ENCODE measurements around the gene HOXA3. TPM values are rescaled to one million over a fixed set of nuclear protein-coding genes. Genes with fewer than 3 reads are reported as not detected.

The HOXA3 gene
- total and polyA plus RNA-seq, 2 of the 8 experiments (the other 6 are each of a cell fraction or from before 2014, with no cell fraction given): not detected

GRCh38 chr7:27192546-27193334 is 40.4 kb upstream of the HOXA3 start:
- no peak for TF ChIP-seq YY1 (IDR thresholded peaks at IDR 0.05; ENCODE audit: low read depth, low read length)
- peak; percentile 24 for TF ChIP-seq SUZ12 (IDR thresholded peaks at IDR 0.05; ENCODE audit: low read length)
- TF ChIP-seq, protein P1, sequence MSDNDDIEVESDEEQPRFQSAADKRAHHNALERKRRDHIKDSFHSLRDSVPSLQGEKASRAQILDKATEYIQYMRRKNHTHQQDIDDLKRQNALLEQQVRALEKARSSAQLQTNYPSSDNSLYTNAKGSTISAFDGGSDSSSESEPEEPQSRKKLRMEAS (IDR thresholded peaks at IDR 0.05): 0 out of 2 replicates have a peak, but pooled peaks have one; percentile 18
- TF ChIP-seq E2F6 (IDR thresholded peaks at IDR 0.05): 0 out of 2 replicates have a peak, but pooled peaks have one; percentile 9
- peak; percentile 90 for TF ChIP-seq EZH2 (IDR thresholded peaks at IDR 0.05; ENCODE audit: low read depth, low read length, severe bottlenecking)
- no peak for TF ChIP-seq TEAD4 (IDR thresholded peaks at IDR 0.05; ENCODE audit: low read depth, low read length)
- no peak overlapping the region for H2BK12ac ChIP-seq (ENCODE audit: low read depth, low read length)
- H3K4me1 ChIP-seq (replicated peaks in 1 of 4; ENCODE audit: control insufficient read depth in 3 of 4, insufficient read depth in 4 of 4, low read length in 3 of 4): peaks cover 0 to 17% (median 12%) of the 10 kb centered on the region in 4 experiments; a peak in 5 of 7 replicates
- H3K27ac ChIP-seq (ENCODE audit: low read depth, low read length): no peak overlapping the region
- no peak overlapping the region for H3K18ac ChIP-seq (ENCODE audit: extremely low read depth, low read length)
- H3K23ac ChIP-seq (ENCODE audit: insufficient read length): no peak overlapping the region
- ChIA-PET CTCF (ENCODE audit: partially characterized antibody) (interaction anchor here (1.1 to 9.1 kb wide), 2 partner anchors 12 to 17 kb away, joined by 3 to 64 read pairs; no protein-coding TSS in a partner anchor), POLR2A (ENCODE audit: partially characterized antibody) (interaction anchor here (1.1 kb wide), 1 partner anchor 17 kb away, joined by 3 read pairs; no protein-coding TSS in a partner anchor)
- H3K36me3 ChIP-seq (ENCODE audit: control insufficient read depth in 2 of 4, insufficient read depth in 4 of 4, low read length in 3 of 4): peaks cover 0 to 11% (median 0%) of the 10 kb centered on the region in 4 experiments; a peak in 1 of 8 replicates
- H4K5ac ChIP-seq (ENCODE audit: insufficient read length, low read depth, low read length): no peak overlapping the region
- H2BK15ac ChIP-seq (ENCODE audit: low read length): no peak overlapping the region
- H3K27me3 ChIP-seq (replicated peaks in 1 of 4; ENCODE audit: control insufficient read depth in 3 of 4, extremely low read depth in 1 of 4, insufficient read depth in 3 of 4, low read length in 3 of 4): peaks cover 83 to 100% (median 95%) of the 10 kb centered on the region in 4 experiments
- H4K8ac ChIP-seq (ENCODE audit: extremely low read depth, insufficient read depth, low read length): peak overlapping the region; percentile 68; the same call in 1 of the 2 replicates
- H3K9me3 ChIP-seq (ENCODE audit: insufficient read depth in 2 of 2, low read depth in 1 of 2, low read length in 1 of 2): peaks cover 0 to 3% of the 10 kb centered on the region in 2 experiments; a peak in 1 of 4 replicates
- H3K14ac ChIP-seq (ENCODE audit: insufficient read length): no peak overlapping the region
- H3K4me3 ChIP-seq (ENCODE audit: extremely low read depth in 1 of 4, insufficient read depth in 2 of 4, low read depth in 3 of 4, low read length in 4 of 4): peak overlapping the region in 1 of 4 experiments; percentile 26; a peak in 1 of 8 replicates
- no peak overlapping the region for H2BK5ac ChIP-seq (ENCODE audit: low read depth, low read length)
- no peak overlapping the region for H2AFZ ChIP-seq (ENCODE audit: low read length)
- H4K91ac ChIP-seq (replicated peaks; ENCODE audit: insufficient read length, low read length): no peak overlapping the region
- H2BK120ac ChIP-seq (replicated peaks; ENCODE audit: low read depth, low read length): no peak overlapping the region
- peaks cover 16 to 47% of the 10 kb centered on the region in 2 experiments for H4K20me1 ChIP-seq (replicated peaks in 1 of 2; ENCODE audit: control insufficient read depth in 1 of 2, insufficient read depth in 2 of 2, low read length in 2 of 2)
- WGBS, 2 experiments (ENCODE audit: extremely low coverage in 1 of 2, insufficient coverage in 1 of 2, insufficient read length in 1 of 2, insufficient replicate concordance in 2 of 2, low coverage in 1 of 2, low lambda C conversion rate in 2 of 2, missing lambda C conversion rate in 1 of 2): 9% methylated on average over 48 of the region's 78 CpGs; no CpG with 5 or more reads in 1 of the 2 experiments
- H3K79me1 ChIP-seq (ENCODE audit: low read depth, low read length): no peaks in the 10 kb centered on the region
- no peak overlapping the region for H2AK5ac ChIP-seq (ENCODE audit: low read depth, low read length)
- H3K79me2 ChIP-seq (ENCODE audit: control insufficient read depth in 1 of 2, insufficient read depth in 2 of 2, low read length in 2 of 2): no peaks in the 10 kb centered on the region
- H2BK20ac ChIP-seq (ENCODE audit: low read length): no peak overlapping the region
- peak in 1 of 2 experiments; percentile 68 for DNase-seq (ENCODE audit: low read depth in 1 of 2, low spot score in 2 of 2)
- H3K56ac ChIP-seq (replicated peaks; ENCODE audit: insufficient read length, low read depth, low read length): no peak overlapping the region
- FAIRE-seq: no peak
- no peak overlapping the region for H3K4ac ChIP-seq (replicated peaks; ENCODE audit: insufficient read length, low read depth, low read length)
- H3K23me2 ChIP-seq (ENCODE audit: low read depth, low read length): no peaks in the 10 kb centered on the region
- H3K4me2 ChIP-seq (ENCODE audit: insufficient read depth in 1 of 2, low read depth in 2 of 2, low read length in 2 of 2): peak overlapping the region in 1 of 2 experiments; percentile 18; a peak in 1 of 4 replicates
- no peak overlapping the region for H3K9ac ChIP-seq (replicated peaks in 1 of 4; ENCODE audit: extremely low read depth in 1 of 4, low read depth in 3 of 4, low read length in 3 of 4)
